Measurements from ENCODE around the gene PRKX. TPM values are rescaled to one million over a fixed set of nuclear protein-coding genes. Genes with fewer than 3 reads are reported as not detected.
"Not testable (repeated sequence)": the region's sequence is repeated elsewhere in the genome, so short reads cannot be mapped to it uniquely, and the experiment has no call there.

Gene PRKX
- total RNA-seq, 6 experiments from 2014 or later = 8.2 to 12.2 (median 9.3) TPM

DNA sequence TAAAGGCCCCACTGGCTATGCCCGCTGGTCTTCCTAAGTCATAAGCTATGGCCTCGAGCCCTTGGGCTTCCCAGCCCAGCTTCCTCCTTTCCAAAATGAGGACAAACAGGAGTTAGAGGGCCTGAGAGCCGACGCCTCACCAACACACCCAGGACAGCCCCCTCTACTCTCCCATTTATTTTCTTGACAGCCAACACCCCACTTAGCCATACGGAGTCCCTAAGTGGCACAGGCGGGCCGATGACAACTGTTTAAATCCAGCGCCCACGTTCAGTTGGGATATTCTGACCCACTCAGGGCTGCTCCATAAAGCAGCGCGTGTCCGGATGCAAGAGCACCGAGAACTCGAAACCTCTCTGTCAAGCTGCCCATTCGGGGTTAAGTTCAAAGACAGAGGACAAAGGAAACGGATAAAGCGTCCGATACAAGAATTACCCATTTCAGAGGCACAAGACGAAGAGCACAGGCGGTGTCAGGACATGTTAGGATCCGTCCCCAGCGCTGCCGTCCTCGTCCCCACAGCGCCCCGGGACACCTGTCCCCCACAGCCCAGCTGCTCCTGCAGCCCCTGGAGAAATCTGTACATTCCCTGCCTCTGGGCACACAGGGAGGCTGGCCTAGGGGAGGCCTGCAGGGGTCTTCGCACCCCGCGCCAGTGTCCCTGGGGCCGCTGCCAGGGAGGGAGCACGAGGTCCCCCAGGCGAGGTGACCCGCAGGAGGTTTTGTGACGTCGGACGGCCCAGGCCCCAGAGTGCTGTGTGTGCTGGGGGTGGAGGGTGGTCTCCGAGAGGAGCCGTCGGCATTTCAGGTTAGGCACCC lies 1.2 kb downstream of the PRKX start:
- Mint-ChIP-seq H3K27me3 (ENCODE audit: insufficient read depth) (peaks cover 1% of the 10 kb centered on the region; the same call in 1 of the 2 replicates), H3K27ac (peak overlapping the region; percentile 84), H3K4me3 (peak overlapping the region; percentile 96), H3K9me3 (no peaks in the 10 kb centered on the region), H3K4me1 (ENCODE audit: low read depth) (peaks cover 11% of the 10 kb centered on the region), H3K36me3 (ENCODE audit: low read depth) (no peaks in the 10 kb centered on the region)
- no peak for DNase-seq
- TF ChIP-seq, protein P1, sequence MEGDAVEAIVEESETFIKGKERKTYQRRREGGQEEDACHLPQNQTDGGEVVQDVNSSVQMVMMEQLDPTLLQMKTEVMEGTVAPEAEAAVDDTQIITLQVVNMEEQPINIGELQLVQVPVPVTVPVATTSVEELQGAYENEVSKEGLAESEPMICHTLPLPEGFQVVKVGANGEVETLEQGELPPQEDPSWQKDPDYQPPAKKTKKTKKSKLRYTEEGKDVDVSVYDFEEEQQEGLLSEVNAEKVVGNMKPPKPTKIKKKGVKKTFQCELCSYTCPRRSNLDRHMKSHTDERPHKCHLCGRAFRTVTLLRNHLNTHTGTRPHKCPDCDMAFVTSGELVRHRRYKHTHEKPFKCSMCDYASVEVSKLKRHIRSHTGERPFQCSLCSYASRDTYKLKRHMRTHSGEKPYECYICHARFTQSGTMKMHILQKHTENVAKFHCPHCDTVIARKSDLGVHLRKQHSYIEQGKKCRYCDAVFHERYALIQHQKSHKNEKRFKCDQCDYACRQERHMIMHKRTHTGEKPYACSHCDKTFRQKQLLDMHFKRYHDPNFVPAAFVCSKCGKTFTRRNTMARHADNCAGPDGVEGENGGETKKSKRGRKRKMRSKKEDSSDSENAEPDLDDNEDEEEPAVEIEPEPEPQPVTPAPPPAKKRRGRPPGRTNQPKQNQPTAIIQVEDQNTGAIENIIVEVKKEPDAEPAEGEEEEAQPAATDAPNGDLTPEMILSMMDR (IDR thresholded peaks at IDR 0.05) = no peak

DNA sequence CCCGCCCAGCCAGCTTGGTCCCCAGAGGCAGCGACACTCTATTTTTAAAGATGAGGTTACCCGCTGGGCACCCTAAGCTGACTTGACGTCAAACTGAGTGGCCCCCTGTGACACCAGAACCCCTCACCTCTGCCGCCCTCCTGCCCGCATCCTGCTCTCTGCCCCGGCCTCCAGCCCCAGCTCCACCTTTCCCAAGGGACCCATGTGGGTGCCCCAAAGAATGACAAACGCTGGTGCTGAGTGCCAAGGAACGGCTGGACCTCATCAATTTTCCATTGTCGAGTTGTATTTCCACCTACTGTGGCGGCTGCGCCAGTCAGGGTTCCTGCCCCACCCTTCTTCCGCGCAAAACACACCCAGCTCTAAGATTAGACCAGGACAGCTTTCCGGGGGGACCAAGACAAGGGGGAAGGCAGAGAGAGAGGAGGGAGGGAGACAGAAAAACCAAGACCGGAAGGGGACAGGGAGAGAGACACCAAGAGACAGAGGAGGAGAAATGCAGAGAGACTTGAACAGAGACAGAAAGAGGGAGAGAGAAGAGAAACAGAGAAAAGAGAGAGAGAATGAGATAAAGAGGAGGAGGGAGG lies 2.0 kb downstream of the PRKX start:
- H3K9me3 Mint-ChIP-seq = no peaks in the 10 kb centered on the region
- H3K36me3 Mint-ChIP-seq (ENCODE audit: low read depth) = no peaks in the 10 kb centered on the region
- H3K4me3 Mint-ChIP-seq = peak overlapping the region; percentile 96
- no peak overlapping the region for H3K27ac Mint-ChIP-seq
- TF ChIP-seq, protein P1 (IDR thresholded peaks at IDR 0.05) = no peak
- H3K4me1 Mint-ChIP-seq (ENCODE audit: low read depth) = peaks cover 11% of the 10 kb centered on the region
- DNase-seq = no peak
- no peaks in the 10 kb centered on the region for H3K27me3 Mint-ChIP-seq (ENCODE audit: insufficient read depth)

DNA sequence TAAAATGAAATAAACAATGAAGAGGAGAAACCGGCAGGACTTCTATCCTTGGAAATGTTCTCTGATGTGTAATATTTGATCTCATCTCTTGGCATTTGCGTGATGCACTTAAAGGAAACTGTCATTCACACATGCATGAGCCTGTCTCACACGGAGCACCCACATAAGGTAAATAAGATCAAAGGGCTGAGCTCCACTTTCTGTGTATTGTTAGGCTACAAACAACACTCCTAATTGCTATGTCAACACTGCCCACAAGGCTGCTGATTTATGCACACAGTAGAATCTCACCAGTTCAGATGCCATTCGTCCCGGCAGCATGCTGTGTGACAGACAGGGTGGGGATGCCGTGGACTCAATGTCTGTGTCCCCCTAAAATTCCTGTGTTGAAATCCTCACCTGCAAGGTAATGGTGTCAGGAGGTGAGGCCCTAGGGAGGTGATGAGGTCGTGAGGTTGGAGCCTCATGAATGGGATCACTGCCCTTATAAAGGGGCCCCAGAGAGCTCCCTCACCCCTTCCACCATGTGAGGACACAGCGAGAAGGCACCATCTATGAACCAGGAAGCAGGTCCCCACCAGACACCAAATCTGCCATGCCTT lies 5.7 kb downstream of the PRKX start:
- peaks cover 11% of the 10 kb centered on the region for H3K4me1 Mint-ChIP-seq (ENCODE audit: low read depth)
- not testable (repeated sequence) for H3K36me3 Mint-ChIP-seq (ENCODE audit: low read depth)

DNA sequence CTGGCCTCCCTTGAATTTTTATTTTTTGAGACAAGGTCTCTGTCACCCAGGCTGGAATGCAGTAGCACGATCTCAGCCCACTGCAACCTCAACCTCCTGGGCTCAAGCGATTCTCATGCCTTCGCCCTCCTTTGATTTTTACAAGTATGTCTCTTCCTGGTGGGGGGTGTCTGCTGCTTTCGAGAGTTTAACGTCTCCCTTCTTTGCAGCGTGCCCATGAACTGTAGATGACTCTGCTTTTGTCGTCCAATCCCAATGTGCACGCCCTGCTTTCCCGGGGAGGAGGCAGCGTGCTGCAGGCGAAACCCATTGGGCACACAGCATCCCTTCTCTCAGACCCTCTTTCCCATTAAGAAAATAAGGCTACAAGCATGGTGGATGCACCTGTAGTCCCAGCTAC lies 7.0 kb downstream of the PRKX start:
- peaks cover 2% of the 10 kb centered on the region; the same call in 1 of the 2 replicates for H3K4me1 Mint-ChIP-seq (ENCODE audit: low read depth)
- no peak for DNase-seq
- no peaks in the 10 kb centered on the region for H3K36me3 Mint-ChIP-seq (ENCODE audit: low read depth)
- H3K27me3 Mint-ChIP-seq (ENCODE audit: insufficient read depth) = no peaks in the 10 kb centered on the region
- H3K4me3 Mint-ChIP-seq = no peak overlapping the region
- H3K9me3 Mint-ChIP-seq = no peaks in the 10 kb centered on the region
- TF ChIP-seq, protein P1 (IDR thresholded peaks at IDR 0.05) = no peak
- H3K27ac Mint-ChIP-seq = no peak overlapping the region

More for the DNA sequence above, 5.7 kb downstream of the PRKX start:
- not testable (repeated sequence) for H3K9me3 Mint-ChIP-seq; H3K27me3 Mint-ChIP-seq (ENCODE audit: insufficient read depth); H3K27ac Mint-ChIP-seq; DNase-seq; H3K4me3 Mint-ChIP-seq

DNA sequence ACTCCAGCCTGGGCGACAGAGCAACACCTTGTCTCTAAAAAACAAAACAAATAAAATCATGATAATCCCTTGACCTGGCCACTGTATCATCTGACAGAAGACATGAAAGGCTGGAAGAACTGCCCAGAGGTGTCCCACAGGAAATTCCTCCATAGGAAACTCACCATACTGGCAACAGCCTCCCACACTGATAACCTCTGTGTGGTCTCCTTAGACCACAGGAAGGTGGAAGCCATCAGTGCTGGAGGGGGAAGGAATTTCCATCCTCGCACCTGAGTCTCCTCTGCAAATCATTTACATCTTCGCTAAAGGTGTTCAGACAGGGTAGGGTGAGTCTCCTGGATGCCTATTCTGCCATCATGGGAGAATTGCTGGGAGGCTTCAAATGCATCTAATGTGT lies 10.2 kb downstream of the PRKX start:
- H3K4me3 Mint-ChIP-seq; H3K27ac Mint-ChIP-seq; H3K9me3 Mint-ChIP-seq; DNase-seq; H3K36me3 Mint-ChIP-seq (ENCODE audit: low read depth); H3K27me3 Mint-ChIP-seq (ENCODE audit: insufficient read depth): not testable (repeated sequence)
- H3K4me1 Mint-ChIP-seq (ENCODE audit: low read depth) = peaks cover 11% of the 10 kb centered on the region

DNA sequence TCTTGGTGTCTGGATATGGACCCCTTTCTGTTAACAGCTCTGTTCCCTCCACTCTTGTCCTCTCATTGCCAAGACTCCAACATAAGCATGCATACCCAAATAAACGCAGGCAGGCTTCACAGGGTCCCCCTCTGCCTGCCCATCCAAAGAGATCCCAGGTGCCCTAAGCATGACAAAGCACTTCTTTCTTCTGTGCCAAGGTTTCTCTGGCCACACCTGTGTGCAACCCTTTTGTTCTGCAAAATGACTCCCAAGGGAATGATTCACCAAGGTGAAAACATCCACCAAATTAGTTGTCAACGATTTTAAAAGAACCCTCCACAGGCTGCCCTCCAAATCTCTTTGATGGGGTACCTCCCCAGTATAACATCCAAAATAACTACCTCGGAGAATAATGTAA lies 11.4 kb downstream of the PRKX start:
- not testable (repeated sequence) for H3K36me3 Mint-ChIP-seq (ENCODE audit: low read depth); H3K4me3 Mint-ChIP-seq; DNase-seq; H3K9me3 Mint-ChIP-seq; H3K27me3 Mint-ChIP-seq (ENCODE audit: insufficient read depth); H3K27ac Mint-ChIP-seq
- peaks cover 20% of the 10 kb centered on the region for H3K4me1 Mint-ChIP-seq (ENCODE audit: low read depth)

DNA sequence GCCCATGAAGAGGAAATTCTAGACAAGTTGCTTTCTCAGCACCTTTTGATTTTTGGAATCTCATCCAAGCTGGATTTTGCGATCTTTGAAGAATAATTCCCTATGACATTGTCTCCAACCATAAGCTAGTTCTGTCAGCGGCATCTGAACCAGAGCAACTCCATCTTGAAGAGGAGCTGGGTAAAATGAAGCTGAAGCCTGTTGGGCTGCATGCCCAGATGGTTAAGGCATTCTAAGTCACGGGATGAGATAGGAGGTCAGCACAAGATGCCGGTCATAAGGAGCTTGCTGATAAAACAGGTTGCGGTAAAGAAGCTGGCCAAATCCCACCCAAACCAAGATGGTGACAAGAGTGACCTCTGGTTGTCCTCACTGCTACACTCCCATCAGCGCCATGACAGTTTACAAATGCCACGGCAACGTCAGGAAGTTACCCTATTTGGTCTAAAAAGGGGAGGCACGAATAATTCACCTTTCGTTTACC lies 12.0 kb downstream of the PRKX start:
- H3K27me3 Mint-ChIP-seq (ENCODE audit: insufficient read depth); H3K27ac Mint-ChIP-seq; H3K4me3 Mint-ChIP-seq; DNase-seq; H3K9me3 Mint-ChIP-seq; H3K36me3 Mint-ChIP-seq (ENCODE audit: low read depth): not testable (repeated sequence)
- peaks cover 20% of the 10 kb centered on the region for H3K4me1 Mint-ChIP-seq (ENCODE audit: low read depth)

Measured in HFFc6 (cell line).